ENCODE data around the gene ITPRIPL2.

GRCh38 chr16:19113577-19114358 lies at the start of gene ITPRIPL2:
- peak; percentile 86 to 92 for TF ChIP-seq HMGXB4 (CRISPR knock-in tag; IDR thresholded peaks at IDR 0.05; ENCODE audit: borderline replicate concordance in 1 of 2, low read depth in 1 of 2)
- peak; percentile 60 for TF ChIP-seq NFAT5 (CRISPR knock-in tag; IDR thresholded peaks at IDR 0.05)

All from HepG2 (cell line).